HG03139 (cell line): ENCODE measurements around the gene GPR148.

Experiments used
- ATAC-seq: cut with Tn5 transposase; IDR thresholded peaks from one replicate; pipeline ENCODE4 v1.9.1; 2021; ENCODE audit not compliant: unreplicated experiment

GPR148 gene

DNA sequence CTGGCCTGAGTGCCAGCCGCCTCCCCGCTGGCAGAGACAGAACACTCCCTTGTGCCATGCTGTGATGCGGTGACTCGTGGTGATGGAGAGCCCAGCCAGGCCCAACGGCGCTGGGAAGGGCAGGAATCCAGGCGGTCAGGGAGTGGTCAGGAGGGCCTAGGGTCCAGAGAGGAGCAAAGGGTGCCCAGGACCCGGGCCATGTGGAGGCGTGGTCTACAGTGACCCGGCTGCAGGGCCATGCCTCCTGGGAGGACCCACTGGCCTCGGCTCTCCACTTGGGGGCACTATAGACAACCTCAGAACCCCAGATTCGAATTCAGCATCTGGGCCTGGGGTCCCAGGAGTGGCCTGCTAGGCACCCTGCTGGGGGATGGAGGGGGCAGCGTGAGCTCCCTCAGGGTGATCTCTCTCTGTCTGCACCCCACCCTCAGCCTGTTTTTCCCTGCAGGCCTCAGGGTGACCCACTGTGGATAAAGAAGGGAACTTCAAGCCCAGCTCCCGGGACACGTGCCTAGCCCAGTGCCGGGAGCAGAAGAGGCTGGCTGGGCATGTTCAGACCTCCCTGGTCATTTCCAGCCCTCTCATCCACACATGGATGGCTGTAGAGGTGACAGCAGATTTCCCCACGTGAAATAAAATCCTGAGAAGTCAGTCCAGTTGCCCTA lies 39.5 kb downstream of the GPR148 start:
- ATAC-seq = no peak

DNA sequence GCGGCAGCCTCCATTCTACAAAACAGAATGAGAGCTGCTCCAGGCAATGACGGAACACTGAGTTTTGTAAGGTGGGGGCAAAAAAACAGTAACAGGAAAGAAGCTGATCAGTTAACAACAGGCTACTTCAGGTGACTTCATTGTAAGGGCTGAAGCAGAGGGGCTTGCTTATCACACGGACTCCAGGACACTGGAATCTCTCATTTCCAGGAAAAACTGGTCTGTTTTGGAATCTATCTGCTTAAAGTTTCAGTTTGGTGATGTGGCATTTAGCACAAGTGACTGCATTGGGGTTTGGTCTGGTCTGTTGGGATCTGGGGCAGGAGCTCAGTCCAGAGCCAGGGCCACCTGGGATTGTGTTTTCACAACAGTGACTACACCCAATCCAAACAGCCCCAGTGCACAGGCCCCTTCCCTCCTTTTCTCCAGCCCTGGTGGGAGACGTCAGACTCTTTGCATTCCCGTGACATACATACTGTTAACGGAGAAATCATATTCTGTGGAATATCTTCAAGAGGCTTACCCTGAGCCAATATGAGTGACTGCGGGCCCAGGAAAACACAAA lies 40.6 kb downstream of the GPR148 start:
- no peak for ATAC-seq

DNA sequence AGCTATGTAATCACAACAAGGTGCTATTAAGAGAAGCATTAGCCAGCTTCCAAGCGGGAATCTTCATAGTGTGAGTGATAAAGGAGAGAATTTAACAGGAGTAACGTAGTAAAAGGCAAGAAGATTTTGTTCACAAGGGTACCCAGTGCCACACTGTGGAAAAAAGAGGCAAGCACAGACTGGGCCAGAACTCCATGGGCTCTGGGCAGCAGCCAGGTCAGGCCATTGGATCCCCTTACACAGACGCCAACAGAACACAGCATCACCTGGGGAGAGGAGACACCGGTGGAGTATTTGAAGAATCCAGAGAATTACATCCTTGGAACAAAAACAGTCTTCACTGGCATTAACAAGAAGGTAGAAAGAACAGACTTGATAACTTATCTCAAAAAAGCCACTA lies 47.7 kb downstream of the GPR148 start:
- no peak for ATAC-seq

DNA sequence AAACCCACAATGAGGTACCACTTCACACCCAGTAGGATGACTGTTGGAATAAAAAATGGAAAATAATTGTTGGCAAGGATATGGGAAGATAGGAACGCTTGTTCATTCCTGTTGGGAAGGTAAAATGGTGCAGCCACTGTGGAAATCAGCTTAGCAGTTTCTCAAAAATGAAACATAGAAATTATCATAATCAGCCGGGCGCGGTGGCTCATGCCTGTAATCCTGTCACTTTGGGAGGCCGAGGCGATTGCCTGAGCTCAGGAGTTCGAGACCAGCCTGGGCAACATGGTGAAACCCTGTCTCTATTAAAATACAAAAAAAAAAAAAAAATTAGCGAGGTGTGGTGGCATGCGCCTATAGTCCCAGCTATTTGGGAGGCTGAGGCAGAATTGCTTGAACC lies 49.9 kb downstream of the GPR148 start:
- no peak for ATAC-seq
